DLD1 (cell line): ENCODE measurements around the gene PCDHB5.
"Not testable (repeated sequence)": the region's sequence is repeated elsewhere in the genome, so short reads cannot be mapped to it uniquely, and the experiment has no call there.

Experiments used
- in situ Hi-C: cut with HindIII; loops from 2 replicates; pipeline ENCODE4 v1.10.0; 2017; ENCODE audit warnings: low sequenced_read_pairs

The PCDHB5 gene

GRCh38 chr5:141135030-141135717 is at the start of gene PCDHB5:
Gene PCDHB5 (plus strand): TSS chr5:141135206. CDS start chr5:141135435, 229 bp downstream.
- in situ Hi-C loops = no loop called here

- in situ Hi-C loops = no loop called here
Measured at GRCh38 chr5:141094481-141095262, 40.3 kb upstream of the PCDHB5 start, which contains the start of gene PCDHB2. Gene PCDHB2 (plus strand): TSS chr5:141094615. CDS start chr5:141094791, 176 bp downstream.

- in situ Hi-C loops = no loop called here
Measured at GRCh38 chr5:141095263-141095641, 39.8 kb upstream of the PCDHB5 start.

- in situ Hi-C loops = not testable (repeated sequence)
Measured at GRCh38 chr5:141096181-141096580, 38.8 kb upstream of the PCDHB5 start.

- in situ Hi-C loops = not testable (repeated sequence)
Measured at GRCh38 chr5:141096586-141096985, 38.4 kb upstream of the PCDHB5 start.

- in situ Hi-C loops = no loop called here
Measured at GRCh38 chr5:141100243-141100805, 34.7 kb upstream of the PCDHB5 start, which contains the start of gene PCDHB3. Gene PCDHB3 (plus strand): TSS chr5:141100473. CDS start chr5:141100650, 177 bp downstream.

- in situ Hi-C loops = no loop called here
Measured at GRCh38 chr5:141101059-141101458, 33.9 kb upstream of the PCDHB5 start.

- in situ Hi-C loops = not testable (repeated sequence)
Measured at GRCh38 chr5:141102070-141102469, 32.9 kb upstream of the PCDHB5 start.

GRCh38 chr5:141102471-141102870 is 32.5 kb upstream of the PCDHB5 start:
- in situ Hi-C loops = not testable (repeated sequence)

GRCh38 chr5:141105350-141105749 is 29.7 kb upstream of the PCDHB5 start:
- in situ Hi-C loops = no loop called here

GRCh38 chr5:141119250-141119649 is 15.8 kb upstream of the PCDHB5 start:
- in situ Hi-C loops = no loop called here

- in situ Hi-C loops = no loop called here
Measured at GRCh38 chr5:141121563-141121962, 13.4 kb upstream of the PCDHB5 start, which contains the start of gene PCDHB4. Gene PCDHB4 (plus strand): TSS chr5:141121818. CDS start chr5:141121999, 181 bp downstream.

GRCh38 chr5:141121985-141122384 is 13.0 kb upstream of the PCDHB5 start:
- in situ Hi-C loops = no loop called here

- in situ Hi-C loops = not testable (repeated sequence)
Measured at GRCh38 chr5:141123396-141124135, 11.4 kb upstream of the PCDHB5 start.

GRCh38 chr5:141127305-141127704 is 7.7 kb upstream of the PCDHB5 start:
- in situ Hi-C loops = no loop called here

- in situ Hi-C loops = no loop called here
Measured at GRCh38 chr5:141135718-141136266, 786 bp downstream of the PCDHB5 start.

- in situ Hi-C loops = not testable (repeated sequence)
Measured at GRCh38 chr5:141137346-141137745, 2.3 kb downstream of the PCDHB5 start.

GRCh38 chr5:141149812-141150211 is 14.8 kb downstream of the PCDHB5 start, which contains the start of gene PCDHB6:
Gene PCDHB6 (plus strand): TSS chr5:141150057. CDS start chr5:141150258, 201 bp downstream.
- in situ Hi-C loops = no loop called here

GRCh38 chr5:141150224-141150992 is 15.4 kb downstream of the PCDHB5 start:
- in situ Hi-C loops = no loop called here

GRCh38 chr5:141150993-141151325 is 16.0 kb downstream of the PCDHB5 start:
- in situ Hi-C loops = no loop called here
